ENCODE data around the gene CARNS1.
A peak's percentile ranks its signal among the peaks of the same experiment; 100 is the strongest.

CARNS1 gene

GRCh38 chr11:67375320-67376055 is 40.0 kb upstream of the CARNS1 start:
- no peak for DNase-seq (ENCODE audit: low read depth)

- DNase-seq (ENCODE audit: low read depth) = no peak
Measured at GRCh38 chr11:67376063-67376820, 39.2 kb upstream of the CARNS1 start.

- no peak for DNase-seq (ENCODE audit: low read depth)
Measured at GRCh38 chr11:67376873-67377808, 38.3 kb upstream of the CARNS1 start.

GRCh38 chr11:67378544-67378943 is 36.9 kb upstream of the CARNS1 start:
- DNase-seq (ENCODE audit: low read depth) = no peak

GRCh38 chr11:67379061-67380058 is 36.1 kb upstream of the CARNS1 start:
- no peak for DNase-seq (ENCODE audit: low read depth)

- no peak for DNase-seq (ENCODE audit: low read depth)
Measured at GRCh38 chr11:67381244-67381972, 34.1 kb upstream of the CARNS1 start.

- DNase-seq (ENCODE audit: low read depth) = peak; percentile 71
Measured at GRCh38 chr11:67382276-67383136, 33.0 kb upstream of the CARNS1 start.

GRCh38 chr11:67384851-67385366 is 30.6 kb upstream of the CARNS1 start:
- DNase-seq (ENCODE audit: low read depth) = no peak

GRCh38 chr11:67387069-67387468 is 28.4 kb upstream of the CARNS1 start:
- DNase-seq (ENCODE audit: low read depth) = no peak

GRCh38 chr11:67387518-67387917 is 28.0 kb upstream of the CARNS1 start:
- no peak for DNase-seq (ENCODE audit: low read depth)

GRCh38 chr11:67389477-67389876 is 26.0 kb upstream of the CARNS1 start:
- DNase-seq (ENCODE audit: low read depth) = peak; percentile 36

- no peak for DNase-seq (ENCODE audit: low read depth)
Measured at GRCh38 chr11:67390947-67391303, 24.6 kb upstream of the CARNS1 start.

GRCh38 chr11:67391304-67392182 is 23.9 kb upstream of the CARNS1 start, which contains the start of gene RAD9A:
Gene RAD9A (plus strand): TSS chr11:67391986. CDS start chr11:67392045, 59 bp downstream.
- DNase-seq (ENCODE audit: low read depth) = peak; percentile 89

GRCh38 chr11:67392183-67392715 is 23.2 kb upstream of the CARNS1 start:
- no peak for DNase-seq (ENCODE audit: low read depth)

GRCh38 chr11:67393437-67393836 is 22.0 kb upstream of the CARNS1 start:
- no peak for DNase-seq (ENCODE audit: low read depth)

GRCh38 chr11:67393990-67394389 is 21.5 kb upstream of the CARNS1 start:
- DNase-seq (ENCODE audit: low read depth) = no peak

GRCh38 chr11:67395555-67396258 is 19.8 kb upstream of the CARNS1 start:
- DNase-seq (ENCODE audit: low read depth) = no peak

Measured in stimulated activated CD4-positive, alpha-beta T cell treated with anti-CD3 and anti-CD28 coated beads, Interleukin-2, amount 100 ng/mL, for 4 hours (primary cell).